Measurements from ENCODE around the gene MAP2K6. TPM values are rescaled to one million over a fixed set of nuclear protein-coding genes. Genes with fewer than 3 reads are reported as not detected.

Gene MAP2K6
- total RNA-seq, 2 experiments from 2014 or later: 14.0 to 14.6 TPM

DNA sequence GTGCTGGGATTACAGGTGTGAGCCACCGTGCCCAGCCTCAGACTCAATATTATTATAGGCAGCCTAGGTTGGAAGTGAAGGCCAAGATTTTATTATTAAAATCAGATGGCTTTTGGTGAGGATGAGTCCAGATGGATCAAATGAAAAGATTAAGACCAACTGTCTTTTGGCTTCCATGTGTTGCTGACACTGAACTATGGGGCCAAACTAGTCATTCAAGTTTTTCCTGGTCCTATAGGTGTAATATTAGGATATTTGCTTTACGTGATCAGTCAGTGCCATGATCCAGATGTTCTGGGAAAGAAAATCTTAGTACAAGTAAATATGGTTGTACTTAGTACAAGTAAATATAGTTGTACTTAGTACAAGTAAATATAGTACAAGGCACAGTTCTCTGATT lies 140.6 kb downstream of the MAP2K6 start:
- H3K27me3 Mint-ChIP-seq: no peaks in the 10 kb centered on the region
- ChIA-PET CTCF (no interaction called here), POLR2A (no interaction called here)
- Histone ChIP-seq H3K4me1 (ENCODE audit: insufficient read depth, low read length) (no peaks in the 10 kb centered on the region), H3K27me3 (ENCODE audit: control insufficient read depth in 1 of 2, insufficient read depth in 2 of 2, low read length in 2 of 2) (no peaks in the 10 kb centered on the region), H3K36me3 (ENCODE audit: insufficient read depth, low read length) (no peaks in the 10 kb centered on the region), H3K4me3 (ENCODE audit: low read length) (no peak overlapping the region), H3K9me3 (ENCODE audit: control insufficient read depth in 1 of 2, insufficient read depth in 1 of 2, low read length in 2 of 2) (no peaks in the 10 kb centered on the region), H3K27ac (ENCODE audit: low read depth in 1 of 2, low read length in 2 of 2) (no peak overlapping the region)
- ATAC-seq (ENCODE audit: poor library complexity): no peak
- H3K27ac Mint-ChIP-seq: no peak overlapping the region
- no peak overlapping the region for H3K4me3 Mint-ChIP-seq
- TF ChIP-seq, protein P1, sequence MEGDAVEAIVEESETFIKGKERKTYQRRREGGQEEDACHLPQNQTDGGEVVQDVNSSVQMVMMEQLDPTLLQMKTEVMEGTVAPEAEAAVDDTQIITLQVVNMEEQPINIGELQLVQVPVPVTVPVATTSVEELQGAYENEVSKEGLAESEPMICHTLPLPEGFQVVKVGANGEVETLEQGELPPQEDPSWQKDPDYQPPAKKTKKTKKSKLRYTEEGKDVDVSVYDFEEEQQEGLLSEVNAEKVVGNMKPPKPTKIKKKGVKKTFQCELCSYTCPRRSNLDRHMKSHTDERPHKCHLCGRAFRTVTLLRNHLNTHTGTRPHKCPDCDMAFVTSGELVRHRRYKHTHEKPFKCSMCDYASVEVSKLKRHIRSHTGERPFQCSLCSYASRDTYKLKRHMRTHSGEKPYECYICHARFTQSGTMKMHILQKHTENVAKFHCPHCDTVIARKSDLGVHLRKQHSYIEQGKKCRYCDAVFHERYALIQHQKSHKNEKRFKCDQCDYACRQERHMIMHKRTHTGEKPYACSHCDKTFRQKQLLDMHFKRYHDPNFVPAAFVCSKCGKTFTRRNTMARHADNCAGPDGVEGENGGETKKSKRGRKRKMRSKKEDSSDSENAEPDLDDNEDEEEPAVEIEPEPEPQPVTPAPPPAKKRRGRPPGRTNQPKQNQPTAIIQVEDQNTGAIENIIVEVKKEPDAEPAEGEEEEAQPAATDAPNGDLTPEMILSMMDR (IDR thresholded peaks at IDR 0.05): no peak
- peaks cover 30% of the 10 kb centered on the region for H3K36me3 Mint-ChIP-seq (ENCODE audit: low read depth)
- H3K9me3 Mint-ChIP-seq: no peaks in the 10 kb centered on the region
- no peak for DNase-seq
- H3K4me1 Mint-ChIP-seq (ENCODE audit: low read depth): no peaks in the 10 kb centered on the region
- intact Hi-C loops (cut with DNase I, micrococcal nuclease): no loop called here

DNA sequence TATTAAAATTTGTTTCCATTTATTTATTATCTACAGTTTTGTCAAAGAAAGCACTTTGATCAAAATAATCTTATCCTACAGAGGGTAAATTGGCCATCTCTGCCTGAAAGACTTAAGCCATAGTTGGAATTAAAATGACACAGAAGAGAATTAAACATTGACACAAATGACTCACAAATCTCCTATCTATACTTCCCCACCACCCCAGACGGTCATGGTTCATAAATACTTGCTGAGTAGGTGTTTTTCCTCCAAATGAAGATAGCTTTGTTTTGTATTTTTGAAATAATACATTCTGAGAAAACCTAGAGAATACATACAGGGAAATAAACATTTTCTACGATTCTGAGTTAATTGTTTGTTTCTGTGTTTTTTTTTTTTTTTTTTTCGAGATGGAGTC lies 142.8 kb downstream of the MAP2K6 start:
- no peaks in the 10 kb centered on the region for H3K4me1 ChIP-seq (ENCODE audit: insufficient read depth, low read length)
- Mint-ChIP-seq H3K36me3 (ENCODE audit: low read depth) (peaks cover 15% of the 10 kb centered on the region), H3K27me3 (no peaks in the 10 kb centered on the region), H3K27ac (no peak overlapping the region), H3K4me1 (ENCODE audit: low read depth) (no peaks in the 10 kb centered on the region), H3K4me3 (no peak overlapping the region), H3K9me3 (no peaks in the 10 kb centered on the region)
- ChIA-PET POLR2A (no interaction called here), CTCF (interaction anchor here (0.7 kb wide), 1 partner anchor 1481 kb away, joined by 3 read pairs; no protein-coding TSS in a partner anchor)
- ATAC-seq (ENCODE audit: poor library complexity): no peak
- H3K36me3 ChIP-seq (ENCODE audit: insufficient read depth, low read length): no peaks in the 10 kb centered on the region
- no peaks in the 10 kb centered on the region for H3K9me3 ChIP-seq (ENCODE audit: control insufficient read depth in 1 of 2, insufficient read depth in 1 of 2, low read length in 2 of 2)
- H3K4me3 ChIP-seq (ENCODE audit: low read length): no peak overlapping the region
- no peak overlapping the region for H3K27ac ChIP-seq (ENCODE audit: low read depth in 1 of 2, low read length in 2 of 2)
- DNase-seq: no peak
- TF ChIP-seq, protein P1 (IDR thresholded peaks at IDR 0.05): no peak
- no peaks in the 10 kb centered on the region for H3K27me3 ChIP-seq (ENCODE audit: control insufficient read depth in 1 of 2, insufficient read depth in 2 of 2, low read length in 2 of 2)
- intact Hi-C loops (cut with DNase I, micrococcal nuclease): no loop called here

DNA sequence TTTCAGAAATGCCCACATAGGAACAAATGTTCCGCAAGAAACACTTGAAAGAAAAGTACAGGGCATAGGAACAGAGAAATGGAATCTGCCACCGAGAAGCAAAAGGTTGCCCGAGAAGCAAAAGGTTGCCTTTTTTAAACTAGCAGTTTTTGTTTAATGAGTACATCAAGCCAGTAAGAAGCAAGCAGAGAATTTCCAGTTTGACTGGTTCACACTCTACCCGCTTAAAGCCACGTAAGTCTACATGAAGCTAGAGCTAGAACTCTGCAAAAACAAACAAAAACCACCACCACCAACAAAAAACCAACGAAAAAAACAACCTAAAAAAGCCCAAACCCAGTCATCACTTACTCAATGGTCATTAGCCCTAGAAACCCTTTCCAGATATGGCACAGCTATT lies 144.3 kb downstream of the MAP2K6 start:
- TF ChIP-seq, protein P1 (IDR thresholded peaks at IDR 0.05): no peak
- H3K27me3 Mint-ChIP-seq: no peaks in the 10 kb centered on the region

More for the DNA sequence above, 144.3 kb downstream of the MAP2K6 start:
- ATAC-seq (ENCODE audit: poor library complexity) (no peak), DNase-seq (no peak)
- no peaks in the 10 kb centered on the region for H3K36me3 ChIP-seq (ENCODE audit: insufficient read depth, low read length)
- H3K27me3 ChIP-seq (ENCODE audit: control insufficient read depth in 1 of 2, insufficient read depth in 2 of 2, low read length in 2 of 2): no peaks in the 10 kb centered on the region
- no peak overlapping the region for H3K4me3 ChIP-seq (ENCODE audit: low read length)
- Mint-ChIP-seq H3K9me3 (no peaks in the 10 kb centered on the region), H3K4me3 (no peak overlapping the region), H3K27ac (no peak overlapping the region), H3K4me1 (ENCODE audit: low read depth) (no peaks in the 10 kb centered on the region), H3K36me3 (ENCODE audit: low read depth) (peaks cover under 1% of the 10 kb centered on the region)
- no peaks in the 10 kb centered on the region for H3K4me1 ChIP-seq (ENCODE audit: insufficient read depth, low read length)
- H3K27ac ChIP-seq (ENCODE audit: low read depth in 1 of 2, low read length in 2 of 2): no peak overlapping the region
- H3K9me3 ChIP-seq (ENCODE audit: control insufficient read depth in 1 of 2, insufficient read depth in 1 of 2, low read length in 2 of 2): no peaks in the 10 kb centered on the region
- POLR2A ChIA-PET: no interaction called here
- CTCF ChIA-PET: interaction anchor here (1.3 kb wide), 1 partner anchor 10 kb away, joined by 3 read pairs; no protein-coding TSS in a partner anchor
- intact Hi-C loops (cut with DNase I, micrococcal nuclease): no loop called here

Measured in CD4-positive, alpha-beta T cell (primary cell).